VCaP (cell line): ENCODE data around the gene GPR37L1.
"Not testable (repeated sequence)": the region's sequence is repeated elsewhere in the genome, so short reads cannot be mapped to it uniquely, and the experiment has no call there.

ENCODE experiments used
- H3K27ac ChIP-seq: fragments of 450-650 bp; 2 replicates; pipeline ENCODE4 v1.5.1; 2017
- CTCF ChIP-seq: fragments of 450-650 bp; conservative IDR thresholded peaks from 2 replicates; pipeline ENCODE4 v1.5.1; 2017; ENCODE audit warnings: mild to moderate bottlenecking, moderate library complexity

The GPR37L1 gene

GRCh38 chr1:202131956-202132821 is 9.5 kb downstream of the GPR37L1 start:
- peak overlapping the region; percentile 15; the same call in 1 of the 2 replicates for H3K27ac ChIP-seq
- TF ChIP-seq CTCF = no peak

- TF ChIP-seq CTCF = no peak
- peak overlapping the region; percentile 15; the same call in 1 of the 2 replicates for H3K27ac ChIP-seq
These were observed 10.3 kb downstream of the GPR37L1 start for GRCh38 chr1:202133001-202133400.

- no peak for TF ChIP-seq CTCF
- H3K27ac ChIP-seq = no peak overlapping the region
These were observed 10.8 kb downstream of the GPR37L1 start for GRCh38 chr1:202133496-202133895.

DNA sequence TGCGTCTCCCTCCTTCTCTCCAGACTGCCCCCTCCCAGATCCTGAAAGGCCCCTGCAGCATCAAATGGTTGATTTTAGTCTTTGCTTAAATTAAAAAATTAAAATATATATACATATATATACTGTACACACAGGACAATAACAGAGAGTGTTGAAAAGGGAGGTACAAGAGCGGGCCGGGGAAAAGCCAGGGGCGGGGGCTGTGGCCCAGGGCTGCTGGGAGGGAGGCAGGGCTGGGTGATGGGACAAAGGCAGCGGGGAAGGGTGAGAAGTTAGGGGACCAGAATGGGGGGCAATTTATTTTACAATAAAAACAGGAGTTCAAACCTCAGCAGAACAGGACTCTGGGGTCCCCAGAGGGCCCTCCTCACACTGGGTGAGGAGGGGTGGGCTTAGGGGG is 11.3 kb downstream of the GPR37L1 start:
- no peak overlapping the region for H3K27ac ChIP-seq
- TF ChIP-seq CTCF = no peak

DNA sequence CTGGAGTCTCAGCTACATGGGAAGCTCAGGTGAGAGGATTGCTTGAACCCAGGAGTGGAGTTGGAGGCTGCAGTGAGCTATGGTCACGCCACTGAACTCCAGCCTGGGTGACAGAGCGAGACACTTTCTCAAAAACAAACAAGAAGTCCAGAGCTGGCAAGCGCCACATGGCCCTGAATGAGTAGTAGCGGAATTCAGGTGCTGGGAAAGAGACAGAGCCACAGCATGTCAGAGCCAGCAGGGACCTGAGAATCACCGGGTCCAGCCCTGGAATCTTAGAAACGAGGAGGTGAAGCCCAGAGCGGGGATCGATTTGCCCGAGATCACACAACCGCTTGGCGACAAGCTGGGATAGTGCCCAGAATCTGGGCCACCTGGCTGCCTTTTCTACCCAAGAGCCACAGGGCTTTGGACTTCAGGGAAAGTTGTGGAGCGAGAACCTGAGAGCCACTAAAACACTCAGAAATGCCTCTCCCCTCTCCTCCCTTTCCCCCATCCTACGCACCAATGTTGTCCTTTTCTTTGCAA is 12.0 kb downstream of the GPR37L1 start:
- H3K27ac ChIP-seq = no peak overlapping the region
- TF ChIP-seq CTCF = no peak

DNA sequence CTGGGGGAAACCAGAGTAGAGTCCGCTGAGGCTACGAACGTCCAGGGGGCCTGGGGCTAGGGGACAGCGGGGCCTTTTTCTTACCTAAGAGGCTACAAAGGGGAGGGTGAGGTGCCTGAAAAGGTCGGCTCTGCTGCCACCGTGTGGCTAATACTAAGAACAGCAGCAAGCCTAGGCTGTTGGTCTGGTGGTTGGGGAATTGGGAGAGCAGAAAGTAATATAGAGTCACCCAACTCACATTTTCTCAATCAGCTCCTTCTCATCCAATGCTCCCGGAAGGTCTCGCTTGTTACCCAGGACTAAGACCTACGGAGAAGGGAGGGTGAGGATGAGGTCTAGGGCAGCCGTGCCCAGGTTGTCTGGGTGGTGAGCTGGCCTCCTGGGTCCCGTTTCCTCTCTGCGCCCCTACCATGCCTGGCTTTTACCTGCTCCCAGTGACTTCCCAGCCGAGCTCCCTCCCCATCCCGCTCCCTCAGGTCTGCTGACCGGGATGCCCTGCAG is 12.6 kb downstream of the GPR37L1 start:
- peak; percentile 91 for TF ChIP-seq CTCF
- H3K27ac ChIP-seq = no peak overlapping the region

- TF ChIP-seq CTCF = no peak
- no peak overlapping the region for H3K27ac ChIP-seq
These were observed 18.1 kb downstream of the GPR37L1 start for GRCh38 chr1:202140833-202141232.

DNA sequence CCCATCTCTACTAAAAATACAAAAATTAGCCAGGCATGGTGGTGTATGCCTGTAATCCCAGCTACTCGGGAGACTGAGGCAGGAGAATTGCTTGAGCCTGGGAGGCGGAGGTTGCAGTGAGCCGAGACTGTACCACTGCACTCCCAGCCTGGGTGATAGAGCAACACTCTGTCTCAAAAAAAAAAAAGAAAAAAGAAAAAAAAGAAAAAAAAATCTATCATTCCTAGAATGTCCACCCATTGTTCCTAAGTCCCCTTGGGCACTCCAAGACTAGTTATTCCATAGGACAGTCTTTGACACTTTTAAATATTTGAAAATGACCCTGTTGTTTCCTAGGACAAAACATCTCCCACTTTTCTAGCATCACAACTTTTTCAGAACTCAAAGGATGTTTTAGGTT is 18.8 kb downstream of the GPR37L1 start:
- not testable (repeated sequence) for H3K27ac ChIP-seq
